H9 (cell line): ENCODE results near the gene TEX48. TPM values are rescaled to one million over a fixed set of nuclear protein-coding genes. Genes with fewer than 3 reads are reported as not detected.

Experiments used
- DNase-seq: peaks from one replicate; pipeline ENCODE4 v3.0.0-alpha.2; 2017
- H2AFZ ChIP-seq: one replicate; pipeline ENCODE4 v1.6.1; 2013; ENCODE audit warnings: mild to moderate bottlenecking, low read length, control low read depth, moderate library complexity
- H2AK5ac ChIP-seq: 2 replicates; pipeline ENCODE4 v1.6.1; 2013; ENCODE audit warnings: low read length, control low read depth, mixed read lengths; ENCODE audit not compliant: insufficient read length
- H2BK120ac ChIP-seq: one replicate; pipeline ENCODE4 v1.6.1; 2013; ENCODE audit warnings: low read depth, mild to moderate bottlenecking, low read length, control low read depth, inconsistent platforms; ENCODE audit not compliant: poor library complexity, severe bottlenecking
- H2BK12ac ChIP-seq: 2 replicates; pipeline ENCODE4 v1.6.1; 2013; ENCODE audit warnings: low read length, control low read depth, mixed read lengths, low read depth; ENCODE audit not compliant: insufficient read length
- H2BK15ac ChIP-seq: 2 replicates; pipeline ENCODE4 v1.6.1; 2013; ENCODE audit warnings: low read depth, low read length, control low read depth
- H2BK20ac ChIP-seq: one replicate; pipeline ENCODE4 v1.6.1; 2013; ENCODE audit warnings: low read depth, mild to moderate bottlenecking, low read length, control low read depth, inconsistent platforms; ENCODE audit not compliant: poor library complexity, severe bottlenecking
- H2BK5ac ChIP-seq: 2 replicates; pipeline ENCODE4 v1.6.1; 2013; ENCODE audit warnings: low read length, control low read depth, mixed read lengths; ENCODE audit not compliant: insufficient read length
- H3K14ac ChIP-seq: 2 replicates; pipeline ENCODE4 v1.6.1; 2013; ENCODE audit warnings: low read length, control low read depth; ENCODE audit not compliant: insufficient read depth
- H3K18ac ChIP-seq: 2 replicates; pipeline ENCODE4 v1.6.1; 2013; ENCODE audit warnings: low read depth, mild to moderate bottlenecking, mixed read lengths, low read length, control low read depth; ENCODE audit not compliant: insufficient read length
- H3K23ac ChIP-seq: 2 replicates; pipeline ENCODE4 v1.6.1; 2013; ENCODE audit warnings: low read length, control low read depth, mixed read lengths, low read depth; ENCODE audit not compliant: insufficient read length
- H3K23me2 ChIP-seq: 2 replicates; pipeline ENCODE4 v1.6.1; 2013; ENCODE audit warnings: low read depth, mild to moderate bottlenecking, mixed read lengths, low read length, control low read depth; ENCODE audit not compliant: insufficient read length, poor library complexity, severe bottlenecking
- H3K27ac ChIP-seq: 2 replicates; pipeline ENCODE4 v1.5.1; 2013; ENCODE audit warnings: low read length, control low read depth, mixed read lengths, low read depth; ENCODE audit not compliant: insufficient read length
- H3K27me3 ChIP-seq: 2 replicates; pipeline ENCODE4 v1.6.1; 2013; ENCODE audit warnings: low read length, control low read depth, inconsistent platforms; ENCODE audit not compliant: insufficient read depth
- H3K4ac ChIP-seq: 2 replicates; pipeline ENCODE4 v1.6.1; 2013; ENCODE audit warnings: low read depth, mild to moderate bottlenecking, control low read depth, inconsistent platforms, low read length, moderate library complexity
- H3K4me1 ChIP-seq: 2 replicates; pipeline ENCODE4 v1.6.1; 2013; ENCODE audit warnings: low read length, control low read depth, inconsistent platforms; ENCODE audit not compliant: insufficient read depth
- H3K4me2 ChIP-seq: 2 replicates; pipeline ENCODE4 v1.6.1; 2013; ENCODE audit warnings: low read length, control low read depth, mixed read lengths; ENCODE audit not compliant: insufficient read length, insufficient read depth
- H3K56ac ChIP-seq: 2 replicates; pipeline ENCODE4 v1.6.1; 2013; ENCODE audit warnings: low read depth, mild to moderate bottlenecking, mixed read lengths, low read length, control low read depth; ENCODE audit not compliant: insufficient read length
- H3K79me1 ChIP-seq: 2 replicates; pipeline ENCODE4 v1.6.1; 2013; ENCODE audit warnings: low read depth, mild to moderate bottlenecking, moderate library complexity, low read length, control low read depth, inconsistent platforms; ENCODE audit not compliant: insufficient read depth, poor library complexity, severe bottlenecking
- H3K79me2 ChIP-seq: 2 replicates; pipeline ENCODE4 v1.6.1; 2013; ENCODE audit warnings: low read length, control low read depth, inconsistent platforms; ENCODE audit not compliant: insufficient read depth
- H3K9ac ChIP-seq: 2 replicates; pipeline ENCODE4 v1.6.1; 2013; ENCODE audit warnings: low read length, control low read depth, mixed read lengths; ENCODE audit not compliant: insufficient read length; ENCODE audit errors: extremely low read depth
- H3K9me3 ChIP-seq: one replicate; pipeline ENCODE4 v1.6.1; 2013; ENCODE audit warnings: low read depth, low read length, inconsistent platforms; ENCODE audit not compliant: control insufficient read depth
- H3T11ph ChIP-seq: one replicate; pipeline ENCODE4 v1.6.1; 2013; ENCODE audit warnings: mild to moderate bottlenecking, low read length, control low read depth, inconsistent platforms
- H4K20me1 ChIP-seq: one replicate; pipeline ENCODE4 v1.6.1; 2013; ENCODE audit not compliant: control insufficient read depth, insufficient read length, insufficient read depth
- H4K5ac ChIP-seq: 2 replicates; pipeline ENCODE4 v1.6.1; 2013; ENCODE audit warnings: low read depth, mild to moderate bottlenecking, mixed read lengths, low read length, control low read depth; ENCODE audit not compliant: insufficient read length
- H4K8ac ChIP-seq: replicated peaks from 2 replicates; pipeline ENCODE4 v1.6.1; 2013; ENCODE audit warnings: low read length, control low read depth, mixed read lengths, low read depth; ENCODE audit not compliant: insufficient read length
- H4K91ac ChIP-seq: 2 replicates; pipeline ENCODE4 v1.6.1; 2013; ENCODE audit warnings: low read depth, mild to moderate bottlenecking, moderate library complexity, mixed read lengths, low read length, control low read depth; ENCODE audit not compliant: insufficient read length
- H3K27ac Mint-ChIP-seq, 3 experiments: 2 replicates in 2 of 3; 3 replicates in 1 of 3; pipeline ENCODE4 v1.8.0; 2020 to 2021; ENCODE audit warnings: mixed read lengths in 3 of 3, mild to moderate bottlenecking in 1 of 3, moderate library complexity in 1 of 3
- H3K27me3 Mint-ChIP-seq: 2 replicates; pipeline ENCODE4 v1.8.0; 2021; ENCODE audit warnings: low read depth, mild to moderate bottlenecking, moderate library complexity, mixed read lengths
- H3K36me3 Mint-ChIP-seq, 3 experiments: 2 replicates in 2 of 3; 3 replicates in 1 of 3; pipeline ENCODE4 v1.8.0; 2020 to 2021; ENCODE audit warnings: low read depth in 3 of 3, mixed read lengths in 3 of 3; ENCODE audit not compliant: insufficient read depth in 1 of 3
- H3K4me1 Mint-ChIP-seq, 2 experiments: 2 replicates each; pipeline ENCODE4 v1.8.0; 2020; ENCODE audit warnings: mixed read lengths in 2 of 2
- H3K4me3 Mint-ChIP-seq, 2 experiments: 2 replicates in 1 of 2; 3 replicates in 1 of 2; pipeline ENCODE4 v1.8.0; 2020 to 2021; ENCODE audit warnings: mild to moderate bottlenecking in 2 of 2, mixed read lengths in 2 of 2, moderate library complexity in 1 of 2
- H3K9me3 Mint-ChIP-seq, 2 experiments: 2 replicates in 1 of 2; 3 replicates in 1 of 2; pipeline ENCODE4 v1.8.0; 2020; ENCODE audit warnings: mild to moderate bottlenecking in 2 of 2, mixed read lengths in 2 of 2, moderate library complexity in 1 of 2
- WGBS: extraction: QIAGEN DNeasy Blood & Tissue Kit; methylation state at CpG from one replicate; pipeline ENCODE4 v1.1.7; 2013; ENCODE audit warnings: missing lambda C conversion rate, low lambda C conversion rate, mixed read lengths; ENCODE audit not compliant: insufficient read length; ENCODE audit errors: extremely low coverage; 5-methylcytosine and 5-hydroxymethylcytosine counted together
- total RNA-seq: library from RNA; stranded (reverse); gene quantifications from 2 replicates; pipeline ENCODE4 v1.2.1, GENCODE V29; 2021
- TF ChIP-seq, protein P1 (sequence below): fragments of 200-600 bp; sonication (generic); conservative IDR thresholded peaks from 3 replicates; pipeline ENCODE4 v1.8.0; 2021; ENCODE audit warnings: antibody characterized with exemption, mild to moderate bottlenecking

TEX48 gene
- total RNA-seq, 1 experiment from 2014 or later: not detected

DNA sequence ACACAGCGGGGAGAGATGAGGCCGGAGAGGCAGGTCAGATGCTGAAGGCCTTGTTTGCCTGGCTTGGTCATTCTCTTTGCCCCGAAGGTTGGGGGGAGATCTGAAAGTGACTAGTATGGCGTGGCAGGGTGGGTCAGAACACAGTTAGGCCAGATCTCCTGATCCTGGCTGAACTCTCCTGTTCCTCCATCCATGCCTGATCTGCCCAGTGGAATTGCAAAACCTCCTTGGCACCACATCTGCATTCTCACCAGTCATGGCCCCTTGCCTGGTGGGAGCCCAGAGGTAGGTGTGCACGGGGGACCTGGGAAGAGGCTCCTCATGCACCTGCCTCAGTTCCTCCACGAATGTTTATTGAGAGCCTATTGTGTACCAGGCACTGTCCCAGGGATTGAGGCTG, 47.6 kb downstream of the TEX48 start:
- H3K56ac ChIP-seq: no peak overlapping the region
- no peak overlapping the region for H2BK15ac ChIP-seq
- Mint-ChIP-seq H3K27me3 (no peaks in the 10 kb centered on the region), H3K9me3 (no peaks in the 10 kb centered on the region), H3K4me1 (no peaks in the 10 kb centered on the region), H3K27ac (no peak overlapping the region), H3K4me3 (no peak overlapping the region), H3K36me3 (peaks cover 8 to 46% (median 8%) of the 10 kb centered on the region in 3 experiments; a peak in 5 of 7 replicates)
- H3K23me2 ChIP-seq: no peaks in the 10 kb centered on the region
- H3K9ac ChIP-seq: no peak overlapping the region
- H4K91ac ChIP-seq: no peak overlapping the region
- H2BK120ac ChIP-seq: no peak overlapping the region
- TF ChIP-seq, protein P1, sequence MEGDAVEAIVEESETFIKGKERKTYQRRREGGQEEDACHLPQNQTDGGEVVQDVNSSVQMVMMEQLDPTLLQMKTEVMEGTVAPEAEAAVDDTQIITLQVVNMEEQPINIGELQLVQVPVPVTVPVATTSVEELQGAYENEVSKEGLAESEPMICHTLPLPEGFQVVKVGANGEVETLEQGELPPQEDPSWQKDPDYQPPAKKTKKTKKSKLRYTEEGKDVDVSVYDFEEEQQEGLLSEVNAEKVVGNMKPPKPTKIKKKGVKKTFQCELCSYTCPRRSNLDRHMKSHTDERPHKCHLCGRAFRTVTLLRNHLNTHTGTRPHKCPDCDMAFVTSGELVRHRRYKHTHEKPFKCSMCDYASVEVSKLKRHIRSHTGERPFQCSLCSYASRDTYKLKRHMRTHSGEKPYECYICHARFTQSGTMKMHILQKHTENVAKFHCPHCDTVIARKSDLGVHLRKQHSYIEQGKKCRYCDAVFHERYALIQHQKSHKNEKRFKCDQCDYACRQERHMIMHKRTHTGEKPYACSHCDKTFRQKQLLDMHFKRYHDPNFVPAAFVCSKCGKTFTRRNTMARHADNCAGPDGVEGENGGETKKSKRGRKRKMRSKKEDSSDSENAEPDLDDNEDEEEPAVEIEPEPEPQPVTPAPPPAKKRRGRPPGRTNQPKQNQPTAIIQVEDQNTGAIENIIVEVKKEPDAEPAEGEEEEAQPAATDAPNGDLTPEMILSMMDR: no peak
- H3K27ac ChIP-seq: no peak overlapping the region
- H2BK12ac ChIP-seq: no peak overlapping the region
- no peaks in the 10 kb centered on the region for H4K20me1 ChIP-seq
- no peak overlapping the region for H2AFZ ChIP-seq
- no peaks in the 10 kb centered on the region for H3K27me3 ChIP-seq
- H3T11ph ChIP-seq: no peak overlapping the region
- WGBS: no CpG with 5 or more reads among the region's 6 CpGs
- no peaks in the 10 kb centered on the region for H3K79me2 ChIP-seq
- H3K18ac ChIP-seq: no peak overlapping the region
- H4K5ac ChIP-seq: no peak overlapping the region
- H3K14ac ChIP-seq: no peak overlapping the region
- H3K4me1 ChIP-seq: no peaks in the 10 kb centered on the region
- no peak overlapping the region for H4K8ac ChIP-seq
- H3K4ac ChIP-seq: no peak overlapping the region
- no peak overlapping the region for H2AK5ac ChIP-seq
- no peaks in the 10 kb centered on the region for H3K9me3 ChIP-seq
- H3K79me1 ChIP-seq: no peaks in the 10 kb centered on the region
- H3K23ac ChIP-seq: no peak overlapping the region
- no peak overlapping the region for H2BK20ac ChIP-seq
- no peak for DNase-seq
- H2BK5ac ChIP-seq: no peak overlapping the region
- H3K4me2 ChIP-seq: no peak overlapping the region
